BLaER1 treated with 17β-estradiol and CSF1 and Interleukin-3, amounts not matched to agents 10 nM and 100 nM (cell line): Measurements from ENCODE around the gene IMMP2L.

ENCODE experiments used
- H3K27ac ChIP-seq, 11 experiments: shearing (Covaris generic); formaldehyde crosslinking; 2 replicates each; pipeline ENCODE4 v1.8.1; 2022
- H3K27me3 ChIP-seq, 11 experiments: shearing (Covaris generic); formaldehyde crosslinking; 2 replicates each; pipeline ENCODE4 v1.8.1; 2022
- H3K36me3 ChIP-seq, 11 experiments: shearing (Covaris generic); formaldehyde crosslinking; 2 replicates each; pipeline ENCODE4 v1.8.1; 2022
- H3K4me1 ChIP-seq, 10 experiments: shearing (Covaris generic); formaldehyde crosslinking; 2 replicates each; pipeline ENCODE4 v1.8.1; 2022
- H3K4me2 ChIP-seq, 11 experiments: shearing (Covaris generic); formaldehyde crosslinking; 2 replicates each; pipeline ENCODE4 v1.8.1; 2022
- H3K4me3 ChIP-seq, 10 experiments: shearing (Covaris generic); formaldehyde crosslinking; 2 replicates each; pipeline ENCODE4 v1.8.1; 2022
- H3K9ac ChIP-seq, 11 experiments: shearing (Covaris generic); formaldehyde crosslinking; 2 replicates each; pipeline ENCODE4 v1.8.1; 2022
- H3K9me3 ChIP-seq, 11 experiments: shearing (Covaris generic); formaldehyde crosslinking; replicated peaks in 1 of 11; 2 replicates each; pipeline ENCODE4 v1.8.1; 2022
- H4K20me1 ChIP-seq, 11 experiments: shearing (Covaris generic); formaldehyde crosslinking; 2 replicates each; pipeline ENCODE4 v1.8.1; 2022
- Cebpa-rat ChIP-seq, 11 experiments: shearing (Covaris generic); IDR thresholded peaks; 2 replicates each; pipeline ENCODE4 v1.8.1; 2022

IMMP2L gene

DNA sequence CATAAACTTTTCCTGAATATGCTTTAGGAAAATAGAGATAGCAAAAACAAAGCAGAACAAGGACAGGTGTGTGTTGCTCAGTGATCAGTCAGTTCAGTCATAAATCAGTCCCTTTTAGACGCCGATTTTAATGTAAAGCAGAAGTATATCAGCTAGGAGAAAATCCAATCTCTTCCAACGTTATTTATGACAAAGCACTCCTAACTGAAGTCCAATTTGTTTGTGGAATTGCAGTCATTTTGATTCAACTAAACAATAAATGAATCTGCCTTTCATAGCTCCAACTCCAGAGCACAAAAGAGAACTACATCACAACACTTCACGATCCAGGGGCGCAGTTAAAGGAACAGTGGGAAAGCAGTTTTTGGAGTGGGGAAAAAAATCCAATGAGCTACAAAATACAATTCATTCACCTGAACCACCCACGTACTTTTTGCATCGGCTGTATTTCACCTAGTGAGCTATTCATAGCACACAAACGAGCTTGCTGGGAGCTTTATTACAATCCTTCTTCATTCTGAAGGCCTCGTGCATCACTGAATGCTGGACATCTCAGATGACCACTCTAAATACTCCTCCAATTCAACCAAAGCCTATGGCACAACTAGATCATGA is 320.0 kb downstream of the IMMP2L start:
- H3K4me1 ChIP-seq, result peaks cover 0 to 6% (median 0%) of the 10 kb centered on the region in 10 experiments; a peak in 2 of 20 replicates
- H3K9me3 ChIP-seq, result no peaks in the 10 kb centered on the region
- no peaks in the 10 kb centered on the region for H4K20me1 ChIP-seq
- H3K36me3 ChIP-seq, result no peaks in the 10 kb centered on the region
- H3K4me3 ChIP-seq, result no peak overlapping the region
- no peaks in the 10 kb centered on the region for H3K27me3 ChIP-seq
- no peak overlapping the region for H3K4me2 ChIP-seq
- no peak overlapping the region for H3K9ac ChIP-seq
- H3K27ac ChIP-seq, result no peak overlapping the region
- no peak for TF ChIP-seq Cebpa-rat (IDR thresholded peaks at IDR 0.05)

DNA sequence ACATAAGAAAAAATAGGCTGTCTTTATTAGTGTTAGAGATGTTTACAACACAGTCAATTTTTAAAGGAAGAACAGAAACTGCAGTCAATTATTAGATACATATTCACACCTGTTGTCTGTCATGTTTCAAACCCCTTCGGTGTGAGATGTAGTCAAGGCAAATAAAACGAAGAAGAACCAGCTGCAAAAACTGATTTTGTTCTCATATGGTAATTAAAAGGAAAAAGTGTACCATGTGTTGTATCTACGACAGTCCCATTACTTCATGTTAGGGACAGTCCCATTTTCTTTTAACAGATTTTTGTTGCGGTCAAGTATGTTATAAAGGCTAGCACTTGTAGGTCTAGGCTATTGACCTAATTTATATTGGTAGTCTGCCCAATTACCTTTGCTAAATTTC is 321.9 kb downstream of the IMMP2L start:
- H3K4me3 ChIP-seq, result no peak overlapping the region
- H3K9me3 ChIP-seq, result no peaks in the 10 kb centered on the region
- H3K27me3 ChIP-seq, result no peaks in the 10 kb centered on the region
- H3K4me1 ChIP-seq, result peaks cover 0 to 6% (median 0%) of the 10 kb centered on the region in 10 experiments; a peak in 2 of 20 replicates
- H3K36me3 ChIP-seq, result no peaks in the 10 kb centered on the region
- TF ChIP-seq Cebpa-rat (IDR thresholded peaks at IDR 0.05), result no peak
- H3K27ac ChIP-seq, result no peak overlapping the region
- H3K4me2 ChIP-seq, result no peak overlapping the region
- no peaks in the 10 kb centered on the region for H4K20me1 ChIP-seq
- H3K9ac ChIP-seq, result no peak overlapping the region

- no peaks in the 10 kb centered on the region for H4K20me1 ChIP-seq
- H3K4me1 ChIP-seq, result peaks cover 0 to 6% (median 0%) of the 10 kb centered on the region in 10 experiments; a peak in 2 of 20 replicates
- no peak for TF ChIP-seq Cebpa-rat (IDR thresholded peaks at IDR 0.05)
- no peak overlapping the region for H3K27ac ChIP-seq
- H3K9ac ChIP-seq, result no peak overlapping the region
- H3K4me3 ChIP-seq, result no peak overlapping the region
- no peaks in the 10 kb centered on the region for H3K9me3 ChIP-seq
- H3K27me3 ChIP-seq, result no peaks in the 10 kb centered on the region
- H3K36me3 ChIP-seq, result no peaks in the 10 kb centered on the region
- no peak overlapping the region for H3K4me2 ChIP-seq
Measured at GRCh38 chr7:111239437-111239836, 322.9 kb downstream of the IMMP2L start.

- TF ChIP-seq Cebpa-rat (IDR thresholded peaks at IDR 0.05), result no peak
- H3K27me3 ChIP-seq, result no peaks in the 10 kb centered on the region
- no peaks in the 10 kb centered on the region for H3K36me3 ChIP-seq
- no peak overlapping the region for H3K4me3 ChIP-seq
- H4K20me1 ChIP-seq, result no peaks in the 10 kb centered on the region
- H3K9me3 ChIP-seq, result no peaks in the 10 kb centered on the region
- H3K4me2 ChIP-seq, result peak overlapping the region in 1 of 11 experiments; percentile 20; a peak in 1 of 22 replicates
- no peak overlapping the region for H3K9ac ChIP-seq
- H3K27ac ChIP-seq, result no peak overlapping the region
- peaks cover 0 to 6% (median 0%) of the 10 kb centered on the region in 10 experiments; a peak in 2 of 20 replicates for H3K4me1 ChIP-seq
Measured at GRCh38 chr7:111238886-111239285, 323.4 kb downstream of the IMMP2L start.

DNA sequence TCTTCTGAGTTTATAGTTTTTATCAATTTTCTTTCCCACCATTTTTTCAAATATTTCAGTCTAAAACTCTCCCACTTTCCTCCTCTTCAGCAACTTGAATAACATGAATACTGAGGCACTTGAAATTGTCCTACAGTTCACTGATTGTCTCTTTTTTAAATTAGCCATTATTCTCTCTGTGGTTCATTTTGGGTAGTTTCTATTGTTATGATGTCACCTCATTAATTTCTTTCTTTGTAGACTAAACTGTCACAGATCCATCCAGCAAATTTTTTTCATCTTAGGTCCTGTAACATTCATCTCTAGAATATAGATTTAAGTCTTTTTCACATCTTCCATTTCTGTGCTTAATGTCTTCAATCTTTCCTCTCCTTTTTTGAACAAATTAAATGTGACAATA is 326.6 kb downstream of the IMMP2L start:
- Histone ChIP-seq H3K4me1 (peaks cover 0 to 20% (median 8%) of the 10 kb centered on the region in 10 experiments; a peak in 12 of 20 replicates), H3K4me3 (no peak overlapping the region), H3K9ac (no peak overlapping the region), H3K9me3 (no peaks in the 10 kb centered on the region), H3K27ac (no peak overlapping the region), H3K4me2 (no peak overlapping the region), H4K20me1 (no peaks in the 10 kb centered on the region), H3K27me3 (no peaks in the 10 kb centered on the region), H3K36me3 (no peaks in the 10 kb centered on the region)
- TF ChIP-seq Cebpa-rat (IDR thresholded peaks at IDR 0.05), result no peak

GRCh38 chr7:111232249-111233084 is 329.8 kb downstream of the IMMP2L start:
- no peaks in the 10 kb centered on the region for H4K20me1 ChIP-seq

DNA sequence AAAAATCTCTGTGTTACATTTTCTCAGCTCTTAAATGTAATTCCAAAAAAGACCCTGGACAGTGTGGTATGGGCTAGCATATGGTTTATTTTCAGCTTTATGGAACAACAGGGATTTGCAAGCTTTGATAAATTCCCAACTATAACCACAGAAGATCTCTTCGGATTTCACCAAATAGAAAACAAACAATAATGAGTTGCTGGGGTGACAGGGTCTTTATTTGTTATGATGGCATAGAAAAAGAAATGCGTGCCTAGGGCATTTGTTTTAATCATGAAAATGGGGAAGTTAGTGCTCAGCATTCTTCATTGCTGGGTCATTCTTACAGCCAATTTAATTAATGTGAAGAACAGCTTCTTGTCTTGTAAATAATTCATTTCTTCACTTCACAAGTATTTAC is 332.4 kb downstream of the IMMP2L start:
- Histone ChIP-seq H3K4me3 (no peak overlapping the region), H4K20me1 (no peaks in the 10 kb centered on the region), H3K9me3 (no peaks in the 10 kb centered on the region), H3K27ac (no peak overlapping the region; a peak in 2 of 22 replicates), H3K4me1 (peaks cover 0 to 23% (median 8%) of the 10 kb centered on the region in 10 experiments; a peak in 12 of 20 replicates), H3K4me2 (no peak overlapping the region), H3K9ac (no peak overlapping the region), H3K27me3 (no peaks in the 10 kb centered on the region), H3K36me3 (no peaks in the 10 kb centered on the region)
- no peak for TF ChIP-seq Cebpa-rat (IDR thresholded peaks at IDR 0.05)

More at GRCh38 chr7:111232249-111233084, 329.8 kb downstream of the IMMP2L start:
- Histone ChIP-seq H3K27ac (peak overlapping the region in 4 of 11 experiments; percentile 26 to 53 (median 40); a peak in 6 of 22 replicates), H3K4me3 (no peak overlapping the region), H3K4me2 (peak overlapping the region in 6 of 11 experiments; percentile 31 to 77 (median 68); a peak in 11 of 22 replicates), H3K27me3 (no peaks in the 10 kb centered on the region), H3K9me3 (no peaks in the 10 kb centered on the region), H3K4me1 (peaks cover 0 to 23% (median 8%) of the 10 kb centered on the region in 10 experiments; a peak in 12 of 20 replicates), H3K9ac (no peak overlapping the region), H3K36me3 (no peaks in the 10 kb centered on the region)
- no peak for TF ChIP-seq Cebpa-rat (IDR thresholded peaks at IDR 0.05)

- H4K20me1 ChIP-seq, result no peaks in the 10 kb centered on the region
- no peaks in the 10 kb centered on the region for H3K27me3 ChIP-seq
- no peaks in the 10 kb centered on the region for H3K36me3 ChIP-seq
Measured at GRCh38 chr7:111229181-111229740, 333.0 kb downstream of the IMMP2L start.

DNA sequence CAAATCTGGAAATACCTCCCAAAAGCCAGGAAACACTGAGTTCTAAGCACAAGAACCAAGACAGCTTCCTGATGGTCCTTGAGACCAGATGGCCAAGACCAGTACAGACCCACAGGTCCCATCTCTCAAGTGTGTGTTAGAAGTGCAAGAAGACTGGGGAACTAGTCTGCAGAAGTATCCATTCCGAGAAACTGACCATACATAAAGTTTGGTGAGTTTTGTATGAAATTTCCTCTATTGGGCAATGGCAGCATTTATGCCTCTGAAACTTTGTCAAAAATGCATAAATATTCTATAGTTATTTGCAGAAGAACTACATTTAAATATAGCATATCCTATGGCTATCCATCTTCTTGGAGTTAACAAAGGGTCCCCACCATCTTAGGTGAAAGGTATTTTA is 333.9 kb downstream of the IMMP2L start:
- no peaks in the 10 kb centered on the region for H3K9me3 ChIP-seq
- H3K4me3 ChIP-seq, result no peak overlapping the region
- no peak for TF ChIP-seq Cebpa-rat (IDR thresholded peaks at IDR 0.05)
- no peaks in the 10 kb centered on the region for H4K20me1 ChIP-seq
- H3K36me3 ChIP-seq, result no peaks in the 10 kb centered on the region
- H3K27ac ChIP-seq, result no peak overlapping the region
- no peak overlapping the region for H3K9ac ChIP-seq
- H3K4me1 ChIP-seq, result peaks cover 0 to 23% (median 8%) of the 10 kb centered on the region in 10 experiments; a peak in 12 of 20 replicates
- H3K4me2 ChIP-seq, result no peak overlapping the region
- H3K27me3 ChIP-seq, result no peaks in the 10 kb centered on the region

More at GRCh38 chr7:111229181-111229740, 333.0 kb downstream of the IMMP2L start:
- Histone ChIP-seq H3K4me3 (no peak overlapping the region), H3K4me1 (peaks cover 0 to 23% (median 8%) of the 10 kb centered on the region in 10 experiments; a peak in 12 of 20 replicates), H3K9me3 (no peaks in the 10 kb centered on the region), H3K27ac (no peak overlapping the region; a peak in 2 of 22 replicates), H3K4me2 (no peak overlapping the region), H3K9ac (no peak overlapping the region)
- no peak for TF ChIP-seq Cebpa-rat (IDR thresholded peaks at IDR 0.05)
